Measurements from ENCODE around the gene RNLS.
A peak's percentile ranks its signal among the peaks of the same experiment; 100 is the strongest.

Gene RNLS

DNA sequence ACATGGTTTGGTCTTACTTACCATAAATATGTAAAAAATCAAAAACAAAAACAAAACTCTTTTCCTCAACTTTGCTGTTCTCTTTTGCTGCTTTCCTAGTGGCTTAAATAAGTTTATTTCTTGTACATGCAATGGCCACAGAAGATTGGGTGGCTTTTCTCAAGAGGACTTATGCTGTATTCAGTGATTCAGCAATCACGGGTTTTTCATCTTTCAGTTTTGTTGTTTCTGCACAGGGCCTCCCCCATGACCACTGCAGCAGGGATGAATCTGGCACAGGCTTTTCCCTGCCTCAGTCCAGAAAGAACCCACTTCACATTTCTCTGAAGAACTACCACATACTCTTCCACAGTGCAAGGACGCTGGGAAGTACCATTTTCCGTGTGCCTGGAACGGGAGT lies 355.0 kb downstream of the RNLS start:
- H3K4me3 ChIP-seq (ENCODE audit: control insufficient read depth, low read depth, low read length): no peak overlapping the region
- TF ChIP-seq, protein P1, sequence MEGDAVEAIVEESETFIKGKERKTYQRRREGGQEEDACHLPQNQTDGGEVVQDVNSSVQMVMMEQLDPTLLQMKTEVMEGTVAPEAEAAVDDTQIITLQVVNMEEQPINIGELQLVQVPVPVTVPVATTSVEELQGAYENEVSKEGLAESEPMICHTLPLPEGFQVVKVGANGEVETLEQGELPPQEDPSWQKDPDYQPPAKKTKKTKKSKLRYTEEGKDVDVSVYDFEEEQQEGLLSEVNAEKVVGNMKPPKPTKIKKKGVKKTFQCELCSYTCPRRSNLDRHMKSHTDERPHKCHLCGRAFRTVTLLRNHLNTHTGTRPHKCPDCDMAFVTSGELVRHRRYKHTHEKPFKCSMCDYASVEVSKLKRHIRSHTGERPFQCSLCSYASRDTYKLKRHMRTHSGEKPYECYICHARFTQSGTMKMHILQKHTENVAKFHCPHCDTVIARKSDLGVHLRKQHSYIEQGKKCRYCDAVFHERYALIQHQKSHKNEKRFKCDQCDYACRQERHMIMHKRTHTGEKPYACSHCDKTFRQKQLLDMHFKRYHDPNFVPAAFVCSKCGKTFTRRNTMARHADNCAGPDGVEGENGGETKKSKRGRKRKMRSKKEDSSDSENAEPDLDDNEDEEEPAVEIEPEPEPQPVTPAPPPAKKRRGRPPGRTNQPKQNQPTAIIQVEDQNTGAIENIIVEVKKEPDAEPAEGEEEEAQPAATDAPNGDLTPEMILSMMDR (conservative IDR thresholded peaks at IDR 0.05; ENCODE audit: control insufficient read depth, insufficient read depth, low read depth, low read length): no peak
- DNase-seq (ENCODE audit: low read depth): peak; percentile 49

GRCh38 chr10:88227342-88228018 lies 355.6 kb downstream of the RNLS start:
- H3K4me3 ChIP-seq (ENCODE audit: control insufficient read depth, low read depth, low read length): no peak overlapping the region
- TF ChIP-seq, protein P1 (conservative IDR thresholded peaks at IDR 0.05; ENCODE audit: control insufficient read depth, insufficient read depth, low read depth, low read length): no peak
- DNase-seq (ENCODE audit: low read depth): peak; percentile 80

- DNase-seq (ENCODE audit: low read depth): peak; percentile 23
- no peak overlapping the region for H3K4me3 ChIP-seq (ENCODE audit: control insufficient read depth, low read depth, low read length)
- TF ChIP-seq, protein P1 (conservative IDR thresholded peaks at IDR 0.05; ENCODE audit: control insufficient read depth, insufficient read depth, low read depth, low read length): no peak
Measured at GRCh38 chr10:88226891-88227290, 356.2 kb downstream of the RNLS start.

DNA sequence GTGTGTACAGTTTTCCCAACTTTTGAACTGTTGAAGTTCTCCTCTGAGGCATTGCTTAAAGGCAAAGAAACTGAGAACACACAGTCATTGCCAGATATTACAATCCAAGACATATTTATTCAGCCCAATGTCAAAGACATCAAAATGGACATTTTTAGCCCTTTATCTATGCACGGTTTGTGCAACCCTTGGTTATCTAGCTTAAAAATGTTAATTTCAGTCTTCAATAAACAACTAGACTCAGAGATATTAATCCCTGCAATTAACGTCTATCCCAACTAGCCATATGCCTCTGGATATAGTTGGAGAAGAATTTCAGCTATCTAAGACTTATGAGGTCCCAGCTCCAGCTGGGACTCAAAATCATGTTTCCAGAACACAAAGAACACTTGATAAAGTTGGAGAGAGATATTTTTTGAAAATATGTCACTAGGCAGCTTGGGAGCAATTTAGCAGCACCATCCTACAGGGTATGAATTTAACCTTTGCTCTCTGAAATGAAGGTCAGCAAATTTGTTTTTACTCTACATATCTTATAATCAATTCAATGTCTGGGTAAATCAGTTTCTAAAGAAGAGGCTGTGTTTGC lies 357.0 kb downstream of the RNLS start:
- no peak for DNase-seq (ENCODE audit: low read depth)
- no peak overlapping the region for H3K4me3 ChIP-seq (ENCODE audit: control insufficient read depth, low read depth, low read length)
- TF ChIP-seq, protein P1 (conservative IDR thresholded peaks at IDR 0.05; ENCODE audit: control insufficient read depth, insufficient read depth, low read depth, low read length): no peak
